ENCODE data around the gene HIF3A. TPM values are rescaled to one million over a fixed set of nuclear protein-coding genes. Genes with fewer than 3 reads are reported as not detected.
"Not testable (repeated sequence)": the region's sequence is repeated elsewhere in the genome, so short reads cannot be mapped to it uniquely, and the experiment has no call there.

Gene HIF3A
- total RNA-seq, 2 experiments from 2014 or later, result not detected

- Mint-ChIP-seq H3K27me3 (ENCODE audit: low read depth) (no peaks in the 10 kb centered on the region), H3K9me3 (ENCODE audit: insufficient read depth) (no peaks in the 10 kb centered on the region), H3K4me1 (ENCODE audit: low read depth) (peaks cover 46% of the 10 kb centered on the region), H3K36me3 (ENCODE audit: low read depth) (peaks cover 37% of the 10 kb centered on the region), H3K27ac (no peak overlapping the region), H3K4me3 (no peak overlapping the region)
- DNase-seq (no peak), ATAC-seq (no peak)
- ChIA-PET POLR2A (interaction anchor here (0.9 kb wide), 1 partner anchor 11 kb away, joined by 3 read pairs; no protein-coding TSS in a partner anchor), CTCF (no interaction called here)
These were observed 70.6 kb downstream of the HIF3A start for GRCh38 chr19:46367426-46367825.

GRCh38 chr19:46368116-46368515 lies 71.3 kb downstream of the HIF3A start:
- peaks cover 39% of the 10 kb centered on the region for H3K36me3 Mint-ChIP-seq (ENCODE audit: low read depth)
- ChIA-PET CTCF (no interaction called here), POLR2A (interaction anchor here (0.9 kb wide), 1 partner anchor 12 kb away, joined by 3 read pairs; no protein-coding TSS in a partner anchor)
- ATAC-seq (no peak), DNase-seq (no peak)
- H3K27ac Mint-ChIP-seq, result no peak overlapping the region
- H3K27me3 Mint-ChIP-seq (ENCODE audit: low read depth), result no peaks in the 10 kb centered on the region
- peaks cover 46% of the 10 kb centered on the region for H3K4me1 Mint-ChIP-seq (ENCODE audit: low read depth)
- H3K9me3 Mint-ChIP-seq (ENCODE audit: insufficient read depth), result no peaks in the 10 kb centered on the region
- no peak overlapping the region for H3K4me3 Mint-ChIP-seq

- Mint-ChIP-seq H3K4me3 (no peak overlapping the region), H3K36me3 (ENCODE audit: low read depth) (peaks cover 29% of the 10 kb centered on the region), H3K27me3 (ENCODE audit: low read depth) (no peaks in the 10 kb centered on the region), H3K9me3 (ENCODE audit: insufficient read depth) (no peaks in the 10 kb centered on the region), H3K27ac (no peak overlapping the region), H3K4me1 (ENCODE audit: low read depth) (peaks cover 35% of the 10 kb centered on the region)
- POLR2A ChIA-PET, result no interaction called here
- CTCF ChIA-PET, result interaction anchor here (0.8 to 1.4 kb wide), 6 partner anchors 12 to 26 kb away, joined by 3 to 5 read pairs (median 4); partner anchors contain the start of gene PPP5C
- ATAC-seq (no peak), DNase-seq (no peak)
These were observed 73.0 kb downstream of the HIF3A start for GRCh38 chr19:46369817-46370216.

GRCh38 chr19:46371371-46371901 lies 74.6 kb downstream of the HIF3A start:
- peak; percentile 52 for ATAC-seq
- ChIA-PET CTCF (interaction anchor here (0.8 to 2.3 kb wide), 6 partner anchors 14 to 293 kb away, joined by 3 to 10 read pairs (median 4); no protein-coding TSS in a partner anchor), POLR2A (no interaction called here)
- H3K4me1 Mint-ChIP-seq (ENCODE audit: low read depth), result peaks cover 24% of the 10 kb centered on the region
- H3K9me3 Mint-ChIP-seq (ENCODE audit: insufficient read depth), result no peaks in the 10 kb centered on the region
- peaks cover 24% of the 10 kb centered on the region for H3K36me3 Mint-ChIP-seq (ENCODE audit: low read depth)
- no peaks in the 10 kb centered on the region for H3K27me3 Mint-ChIP-seq (ENCODE audit: low read depth)
- H3K4me3 Mint-ChIP-seq, result no peak overlapping the region
- peak; percentile 49 for DNase-seq
- H3K27ac Mint-ChIP-seq, result peak overlapping the region; percentile 69

- ChIA-PET CTCF (interaction anchor here (1.5 to 2.3 kb wide), 3 partner anchors 15 to 25 kb away, joined by 3 to 10 read pairs (median 5); no protein-coding TSS in a partner anchor), POLR2A (no interaction called here)
- DNase-seq, result no peak
These were observed 76.2 kb downstream of the HIF3A start for GRCh38 chr19:46372901-46373490.

GRCh38 chr19:46373491-46374359 lies 76.9 kb downstream of the HIF3A start:
- ChIA-PET POLR2A (interaction anchor here (1.0 kb wide), 1 partner anchor 22 kb away, joined by 3 read pairs; no protein-coding TSS in a partner anchor), CTCF (interaction anchor here (0.9 kb wide), 1 partner anchor 10 kb away, joined by 3 read pairs; no protein-coding TSS in a partner anchor)
- Mint-ChIP-seq H3K4me3 (no peak overlapping the region), H3K36me3 (ENCODE audit: low read depth) (peaks cover 30% of the 10 kb centered on the region), H3K27me3 (ENCODE audit: low read depth) (no peaks in the 10 kb centered on the region), H3K9me3 (ENCODE audit: insufficient read depth) (no peaks in the 10 kb centered on the region), H3K27ac (no peak overlapping the region), H3K4me1 (ENCODE audit: low read depth) (peaks cover 16% of the 10 kb centered on the region)
- ATAC-seq (no peak), DNase-seq (no peak)

More at GRCh38 chr19:46372901-46373490, 76.2 kb downstream of the HIF3A start:
- Mint-ChIP-seq H3K4me3 (no peak overlapping the region), H3K9me3 (ENCODE audit: insufficient read depth) (no peaks in the 10 kb centered on the region), H3K36me3 (ENCODE audit: low read depth) (peaks cover 25% of the 10 kb centered on the region), H3K27ac (no peak overlapping the region), H3K27me3 (ENCODE audit: low read depth) (no peaks in the 10 kb centered on the region), H3K4me1 (ENCODE audit: low read depth) (peaks cover 16% of the 10 kb centered on the region)
- ATAC-seq, result no peak

GRCh38 chr19:46374536-46375475 lies 78.0 kb downstream of the HIF3A start:
- CTCF ChIA-PET, result interaction anchor here (0.9 kb wide), 1 partner anchor 11 kb away, joined by 3 read pairs; no protein-coding TSS in a partner anchor
- POLR2A ChIA-PET, result interaction anchor here (1.0 to 1.8 kb wide), 2 partner anchors 18 to 23 kb away, joined by 3 to 6 read pairs; no protein-coding TSS in a partner anchor
- no peaks in the 10 kb centered on the region for H3K9me3 Mint-ChIP-seq (ENCODE audit: insufficient read depth)

GRCh38 chr19:46375476-46376067 lies 78.7 kb downstream of the HIF3A start:
- DNase-seq; H3K27me3 Mint-ChIP-seq (ENCODE audit: low read depth); H3K4me3 Mint-ChIP-seq; H3K27ac Mint-ChIP-seq; H3K9me3 Mint-ChIP-seq (ENCODE audit: insufficient read depth); ATAC-seq; CTCF ChIA-PET: not testable (repeated sequence)
- Mint-ChIP-seq H3K4me1 (ENCODE audit: low read depth) (peaks cover 16% of the 10 kb centered on the region), H3K36me3 (ENCODE audit: low read depth) (peaks cover 41% of the 10 kb centered on the region)
- POLR2A ChIA-PET, result interaction anchor here (1.8 kb wide), 1 partner anchor 19 kb away, joined by 6 read pairs; no protein-coding TSS in a partner anchor

More at GRCh38 chr19:46374536-46375475, 78.0 kb downstream of the HIF3A start:
- Mint-ChIP-seq H3K4me1 (ENCODE audit: low read depth) (peaks cover 18% of the 10 kb centered on the region), H3K4me3 (no peak overlapping the region), H3K27me3 (ENCODE audit: low read depth) (no peaks in the 10 kb centered on the region), H3K36me3 (ENCODE audit: low read depth) (peaks cover 37% of the 10 kb centered on the region), H3K27ac (no peak overlapping the region)
- ATAC-seq (no peak), DNase-seq (no peak)

- ChIA-PET CTCF (interaction anchor here (1.2 kb wide), 1 partner anchor 18 kb away, joined by 3 read pairs; no protein-coding TSS in a partner anchor), POLR2A (no interaction called here)
- DNase-seq, result no peak
- H3K27me3 Mint-ChIP-seq (ENCODE audit: low read depth), result no peaks in the 10 kb centered on the region
- peaks cover 9% of the 10 kb centered on the region for H3K4me1 Mint-ChIP-seq (ENCODE audit: low read depth)
- H3K36me3 Mint-ChIP-seq (ENCODE audit: low read depth), result peaks cover 49% of the 10 kb centered on the region
- ATAC-seq, result no peak
- H3K9me3 Mint-ChIP-seq (ENCODE audit: insufficient read depth), result no peaks in the 10 kb centered on the region
- no peak overlapping the region for H3K4me3 Mint-ChIP-seq
- H3K27ac Mint-ChIP-seq, result no peak overlapping the region
These were observed 79.7 kb downstream of the HIF3A start for GRCh38 chr19:46376241-46377153.

- no peak for ATAC-seq
- ChIA-PET POLR2A (no interaction called here), CTCF (interaction anchor here (0.6 to 1.2 kb wide), 2 partner anchors 16 to 609 kb away, joined by 3 read pairs; partner anchors contain the start of gene SIX5)
- DNase-seq, result no peak
- no peaks in the 10 kb centered on the region for H3K9me3 Mint-ChIP-seq (ENCODE audit: insufficient read depth)
- no peak overlapping the region for H3K4me3 Mint-ChIP-seq
- peaks cover 2% of the 10 kb centered on the region for H3K4me1 Mint-ChIP-seq (ENCODE audit: low read depth)
- no peaks in the 10 kb centered on the region for H3K27me3 Mint-ChIP-seq (ENCODE audit: low read depth)
- peaks cover 59% of the 10 kb centered on the region for H3K36me3 Mint-ChIP-seq (ENCODE audit: low read depth)
- H3K27ac Mint-ChIP-seq, result no peak overlapping the region
These were observed 81.4 kb downstream of the HIF3A start for GRCh38 chr19:46378268-46378667.

Measured in activated CD8-positive, alpha-beta T cell treated with anti-CD3 and anti-CD28 coated beads, Interleukin-2, amount 10 ng/mL, durations not matched to agents 7 days and 5 days (primary cell).